Calu3 (cell line): ENCODE results near the gene DCUN1D2. TPM values are rescaled to one million over a fixed set of nuclear protein-coding genes. Genes with fewer than 3 reads are reported as not detected.

Experiments
- BruUV-seq: library from RNA; stranded (reverse); fragments of 400-500 nt; replicated peaks from 2 replicates; lab custom pipeline; 2021; lab: Mats Ljungman, UMichigan
- CTCF ChIA-PET: fragments of 300-600 bp; sonication (Branson Sonifier 250); formaldehyde crosslinking; loops from one replicate; lab custom pipeline; 2022; ENCODE audit warnings: antibody characterized with exemption; lab: Charles Lee
- DNase-seq: peaks from one replicate; pipeline ENCODE4 v3.0.0; 2022
- H3K27ac Mint-ChIP-seq: one replicate; pipeline ENCODE4 v1.8.0; 2022; ENCODE audit warnings: mixed read lengths; ENCODE audit not compliant: unreplicated experiment
- H3K27me3 Mint-ChIP-seq: one replicate; pipeline ENCODE4 v1.8.0; 2022; ENCODE audit warnings: mixed read lengths; ENCODE audit not compliant: unreplicated experiment
- H3K36me3 Mint-ChIP-seq: one replicate; pipeline ENCODE4 v1.8.0; 2022; ENCODE audit warnings: mild to moderate bottlenecking, moderate library complexity, mixed read lengths; ENCODE audit not compliant: insufficient read depth, unreplicated experiment
- H3K4me1 Mint-ChIP-seq: one replicate; pipeline ENCODE4 v1.8.0; 2022; ENCODE audit warnings: mild to moderate bottlenecking, low read depth, mixed read lengths; ENCODE audit not compliant: unreplicated experiment
- H3K4me3 Mint-ChIP-seq: one replicate; pipeline ENCODE4 v1.8.0; 2022; ENCODE audit warnings: mild to moderate bottlenecking, low read depth, moderate library complexity, mixed read lengths; ENCODE audit not compliant: unreplicated experiment
- H3K9me3 Mint-ChIP-seq: one replicate; pipeline ENCODE4 v1.8.0; 2022; ENCODE audit warnings: low read depth, mixed read lengths; ENCODE audit not compliant: unreplicated experiment
- intact Hi-C: fragments of 100-400 bp; cut with micrococcal nuclease; formaldehyde crosslinking; loops from one replicate; pipeline ENCODE4 v1.10.0; 2022; ENCODE audit not compliant: unreplicated experiment
- total RNA-seq: library from RNA; stranded (reverse); gene quantifications from 2 replicates; pipeline ENCODE4 v1.2.3, GENCODE V29; 2022
- TF ChIP-seq, protein P1 (sequence below): fragments of 200-600 bp; IDR thresholded peaks from one replicate; pipeline ENCODE4 v1.8.0; 2022; ENCODE audit warnings: antibody characterized with exemption; ENCODE audit not compliant: unreplicated experiment

The DCUN1D2 gene
- total RNA-seq, 1 experiment from 2014 or later, result 9.3 TPM

GRCh38 chr13:113537909-113538688 lies 47.6 kb upstream of the DCUN1D2 start:
- CTCF ChIA-PET, result no interaction called here
- no TSS peak for BruUV-seq
- Mint-ChIP-seq H3K4me1 (no peaks in the 10 kb centered on the region), H3K27ac (no peak overlapping the region), H3K9me3 (no peaks in the 10 kb centered on the region), H3K27me3 (no peaks in the 10 kb centered on the region), H3K4me3 (no peak overlapping the region), H3K36me3 (peaks cover 5% of the 10 kb centered on the region)
- TF ChIP-seq, protein P1, sequence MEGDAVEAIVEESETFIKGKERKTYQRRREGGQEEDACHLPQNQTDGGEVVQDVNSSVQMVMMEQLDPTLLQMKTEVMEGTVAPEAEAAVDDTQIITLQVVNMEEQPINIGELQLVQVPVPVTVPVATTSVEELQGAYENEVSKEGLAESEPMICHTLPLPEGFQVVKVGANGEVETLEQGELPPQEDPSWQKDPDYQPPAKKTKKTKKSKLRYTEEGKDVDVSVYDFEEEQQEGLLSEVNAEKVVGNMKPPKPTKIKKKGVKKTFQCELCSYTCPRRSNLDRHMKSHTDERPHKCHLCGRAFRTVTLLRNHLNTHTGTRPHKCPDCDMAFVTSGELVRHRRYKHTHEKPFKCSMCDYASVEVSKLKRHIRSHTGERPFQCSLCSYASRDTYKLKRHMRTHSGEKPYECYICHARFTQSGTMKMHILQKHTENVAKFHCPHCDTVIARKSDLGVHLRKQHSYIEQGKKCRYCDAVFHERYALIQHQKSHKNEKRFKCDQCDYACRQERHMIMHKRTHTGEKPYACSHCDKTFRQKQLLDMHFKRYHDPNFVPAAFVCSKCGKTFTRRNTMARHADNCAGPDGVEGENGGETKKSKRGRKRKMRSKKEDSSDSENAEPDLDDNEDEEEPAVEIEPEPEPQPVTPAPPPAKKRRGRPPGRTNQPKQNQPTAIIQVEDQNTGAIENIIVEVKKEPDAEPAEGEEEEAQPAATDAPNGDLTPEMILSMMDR, result no peak
- DNase-seq, result no peak
- intact Hi-C loops, result no loop called here

- TF ChIP-seq, protein P1, result no peak
- CTCF ChIA-PET, result no interaction called here
- no peak overlapping the region for H3K4me3 Mint-ChIP-seq
- DNase-seq, result no peak
- no peaks in the 10 kb centered on the region for H3K4me1 Mint-ChIP-seq
- intact Hi-C loops, result no loop called here
- peaks cover 5% of the 10 kb centered on the region for H3K36me3 Mint-ChIP-seq
- H3K27ac Mint-ChIP-seq, result no peak overlapping the region
- BruUV-seq, result no TSS peak
- H3K27me3 Mint-ChIP-seq, result no peaks in the 10 kb centered on the region
- H3K9me3 Mint-ChIP-seq, result no peaks in the 10 kb centered on the region
Observed at GRCh38 chr13:113537205-113537604, 46.7 kb upstream of the DCUN1D2 start.

DNA sequence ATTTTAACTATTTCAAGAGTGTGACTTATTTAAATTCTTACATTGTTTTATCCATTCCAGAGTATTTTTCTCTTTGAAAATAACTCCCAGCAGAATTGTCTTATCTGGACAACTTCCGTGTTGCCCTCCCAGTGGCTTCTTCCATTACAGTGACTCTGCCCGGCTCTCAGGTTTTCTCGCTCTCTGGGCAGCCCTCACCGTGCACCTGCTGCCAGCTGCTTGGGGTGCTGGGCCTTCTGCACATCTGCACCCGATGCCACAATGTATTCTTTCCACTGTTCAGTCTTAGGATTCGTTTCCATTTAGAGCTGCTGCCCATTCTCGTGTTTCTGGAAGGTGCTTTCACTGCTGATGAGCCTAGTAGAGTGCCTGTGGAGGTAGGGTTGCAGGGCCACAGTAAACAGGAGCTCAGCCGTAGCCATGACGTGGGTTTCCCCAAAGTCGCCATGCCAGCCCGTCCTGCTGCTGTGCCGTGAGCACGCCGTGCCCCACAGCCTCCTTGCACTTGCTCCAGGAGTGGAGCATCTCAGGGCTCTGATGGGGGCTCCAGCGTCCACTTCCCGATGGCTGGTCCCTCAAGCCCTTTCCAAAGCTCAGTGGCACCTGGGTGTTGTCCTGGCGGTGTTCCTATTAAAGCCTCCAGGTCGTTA lies 46.1 kb upstream of the DCUN1D2 start:
- TF ChIP-seq, protein P1, result no peak
- Mint-ChIP-seq H3K4me3 (no peak overlapping the region), H3K27ac (no peak overlapping the region), H3K4me1 (no peaks in the 10 kb centered on the region), H3K36me3 (peaks cover 5% of the 10 kb centered on the region), H3K27me3 (no peaks in the 10 kb centered on the region), H3K9me3 (no peaks in the 10 kb centered on the region)
- DNase-seq, result no peak
- CTCF ChIA-PET, result no interaction called here
- intact Hi-C loops, result no loop called here
- BruUV-seq, result no TSS peak

DNA sequence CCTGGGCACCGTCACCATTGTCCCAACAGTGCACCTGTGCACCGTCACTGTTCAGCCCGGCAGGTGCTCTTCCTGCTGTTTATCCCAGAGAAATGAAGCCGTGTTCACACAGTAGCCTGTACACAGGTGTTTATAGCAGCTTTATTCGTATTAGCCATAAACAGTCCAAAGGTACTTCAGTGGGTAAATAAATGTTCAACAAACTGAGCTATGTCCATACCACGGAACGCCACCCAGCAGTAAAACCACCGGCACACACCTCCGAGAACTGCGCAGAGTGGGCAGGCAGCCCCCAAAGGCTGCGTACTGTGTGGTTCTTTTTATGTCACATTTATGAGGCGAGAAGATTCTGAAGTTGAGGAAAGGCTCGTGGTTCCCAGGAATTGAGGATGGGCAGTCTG lies 44.9 kb upstream of the DCUN1D2 start:
- Mint-ChIP-seq H3K4me3 (no peak overlapping the region), H3K36me3 (peaks cover 5% of the 10 kb centered on the region), H3K27me3 (no peaks in the 10 kb centered on the region), H3K4me1 (no peaks in the 10 kb centered on the region), H3K27ac (no peak overlapping the region), H3K9me3 (no peaks in the 10 kb centered on the region)
- CTCF ChIA-PET, result no interaction called here
- intact Hi-C loops, result no loop called here
- TF ChIP-seq, protein P1, result no peak
- no peak for DNase-seq
- BruUV-seq, result no TSS peak
